Body of pancreas (tissue), 4 donors: Measurements from ENCODE around the gene RPS6KA2. TPM values are rescaled to one million over a fixed set of nuclear protein-coding genes. Genes with fewer than 3 reads are reported as not detected.

Experiments used
- ATAC-seq: fragments of 150-250 bp; one replicate; pipeline ENCODE4 v1.9.1; 2016
- DNase-seq, 4 donors: peaks; one replicate each; pipeline ENCODE4 v3.0.0-alpha.2; 2019
- H3K27ac ChIP-seq, 4 donors: fragments of 200-600 bp; sonication (generic); 1 replicate in 3 of 4; 2 replicates in 1 of 4; pipeline versions ENCODE4 v1.5.1 to v1.6.1; 2016 to 2019; ENCODE audit warnings: mild to moderate bottlenecking in 1 of 4, mixed read lengths in 1 of 4, moderate library complexity in 1 of 4
- H3K27me3 ChIP-seq, 2 donors: fragments of 200-600 bp; sonication (generic); one replicate each; pipeline ENCODE4 v1.6.0; 2016; ENCODE audit warnings: mild to moderate bottlenecking in 1 of 2
- H3K36me3 ChIP-seq, 2 donors: fragments of 200-600 bp; sonication (generic); replicated peaks in 1 of 2; 2 replicates each; pipeline ENCODE4 v1.5.1; 2016; ENCODE audit warnings: low read depth in 2 of 2; ENCODE audit not compliant: insufficient read depth in 1 of 2
- H3K4me1 ChIP-seq: fragments of 200-600 bp; sonication (generic); one replicate; pipeline ENCODE4 v1.6.0; 2016
- H3K4me3 ChIP-seq, 2 donors: fragments of 200-600 bp; sonication (generic); 1 replicate in 1 of 2; 2 replicates in 1 of 2; pipeline ENCODE4 v1.5.1; 2016 to 2019
- H3K9me3 ChIP-seq, 3 donors: fragments of 200-600 bp; sonication (generic); 1 replicate in 2 of 3; 2 replicates in 1 of 3; pipeline ENCODE4 v1.5.1; 2016
- POLR2A ChIP-seq, 3 donors: fragments of 450-650 bp; IDR thresholded peaks; one replicate each; pipeline ENCODE4 v1.6.1; 2016; ENCODE audit warnings: antibody characterized with exemption in 3 of 3, mild to moderate bottlenecking in 2 of 3
- WGBS, 2 donors: methylation state at CpG; one replicate each; pipeline ENCODE4 v1.1.5; 2017; 5-methylcytosine and 5-hydroxymethylcytosine counted together
- intact Hi-C: fragments of 100-400 bp; cut with DNase I; formaldehyde crosslinking; loops from one replicate; pipeline ENCODE4 v1.15.1; 2023
- total RNA-seq, 2 donors: library from RNA; depleted of rRNA; stranded (reverse); fragments of >200 nt; gene quantifications; one replicate each; pipeline ENCODE4 v1.1.0, GENCODE V29; 2016
- TF ChIP-seq, protein P1 (sequence below), 7 experiments: fragments of 450-650 bp in 4 of 7; fragments of 200-600 bp in 3 of 7; sonication (generic) in 3 of 7; IDR thresholded peaks; one replicate each; pipeline ENCODE4 v1.5.1; 2016 to 2019; ENCODE audit warnings: antibody characterized with exemption in 7 of 7

Gene RPS6KA2
- total RNA-seq, 2 donors from 2014 or later, result 24.4 to 53.7 TPM

GRCh38 chr6:166460473-166461437 lies 166.3 kb downstream of the RPS6KA2 start:
- 62 to 70% methylated on average over 20 to 25 of the region's 25 CpGs for WGBS, 2 donors
- H3K27me3 ChIP-seq, result no peaks in the 10 kb centered on the region
- ATAC-seq, result no peak
- intact Hi-C loops, result no loop called here
- no peaks in the 10 kb centered on the region for H3K36me3 ChIP-seq
- no peak for DNase-seq
- no peak for TF ChIP-seq POLR2A (IDR thresholded peaks at IDR 0.05)
- TF ChIP-seq, protein P1, sequence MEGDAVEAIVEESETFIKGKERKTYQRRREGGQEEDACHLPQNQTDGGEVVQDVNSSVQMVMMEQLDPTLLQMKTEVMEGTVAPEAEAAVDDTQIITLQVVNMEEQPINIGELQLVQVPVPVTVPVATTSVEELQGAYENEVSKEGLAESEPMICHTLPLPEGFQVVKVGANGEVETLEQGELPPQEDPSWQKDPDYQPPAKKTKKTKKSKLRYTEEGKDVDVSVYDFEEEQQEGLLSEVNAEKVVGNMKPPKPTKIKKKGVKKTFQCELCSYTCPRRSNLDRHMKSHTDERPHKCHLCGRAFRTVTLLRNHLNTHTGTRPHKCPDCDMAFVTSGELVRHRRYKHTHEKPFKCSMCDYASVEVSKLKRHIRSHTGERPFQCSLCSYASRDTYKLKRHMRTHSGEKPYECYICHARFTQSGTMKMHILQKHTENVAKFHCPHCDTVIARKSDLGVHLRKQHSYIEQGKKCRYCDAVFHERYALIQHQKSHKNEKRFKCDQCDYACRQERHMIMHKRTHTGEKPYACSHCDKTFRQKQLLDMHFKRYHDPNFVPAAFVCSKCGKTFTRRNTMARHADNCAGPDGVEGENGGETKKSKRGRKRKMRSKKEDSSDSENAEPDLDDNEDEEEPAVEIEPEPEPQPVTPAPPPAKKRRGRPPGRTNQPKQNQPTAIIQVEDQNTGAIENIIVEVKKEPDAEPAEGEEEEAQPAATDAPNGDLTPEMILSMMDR (IDR thresholded peaks at IDR 0.05), result no peak
- H3K27ac ChIP-seq, result no peak overlapping the region
- no peak overlapping the region for H3K4me3 ChIP-seq
- H3K4me1 ChIP-seq, result peaks cover 11% of the 10 kb centered on the region
- no peaks in the 10 kb centered on the region for H3K9me3 ChIP-seq

- H3K27me3 ChIP-seq, result no peaks in the 10 kb centered on the region
- H3K4me1 ChIP-seq, result peaks cover 9% of the 10 kb centered on the region
- 95% methylated on average over 2 to 9 of the region's 10 CpGs for WGBS, 2 donors
- H3K9me3 ChIP-seq, result no peaks in the 10 kb centered on the region
- no peak for TF ChIP-seq POLR2A (IDR thresholded peaks at IDR 0.05)
- H3K4me3 ChIP-seq, result no peak overlapping the region
- H3K36me3 ChIP-seq, result no peaks in the 10 kb centered on the region
- intact Hi-C loops, result no loop called here
- ATAC-seq, result no peak
- DNase-seq, result no peak
- no peak overlapping the region for H3K27ac ChIP-seq
Measured at GRCh38 chr6:166459906-166460305, 167.1 kb downstream of the RPS6KA2 start.

DNA sequence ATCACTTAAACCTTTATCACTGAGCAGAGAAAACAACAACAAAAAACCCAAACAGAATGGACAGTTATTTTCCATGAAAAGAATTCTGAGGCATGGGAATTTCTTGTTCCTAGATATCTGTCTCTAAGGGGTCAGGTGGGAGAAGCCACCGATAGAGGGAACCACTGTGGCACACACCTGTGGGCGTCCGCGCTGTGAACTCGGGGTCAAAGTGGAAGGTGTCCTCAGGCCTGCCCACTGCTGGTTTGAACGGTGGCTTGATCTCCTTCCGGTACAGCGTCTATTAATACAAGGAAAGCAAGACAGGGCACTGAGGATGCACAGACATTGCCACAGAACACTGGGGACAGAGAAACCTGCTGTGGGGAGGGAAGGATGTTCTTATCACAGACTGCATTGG lies 167.8 kb downstream of the RPS6KA2 start:
- Histone ChIP-seq H3K27me3 (no peaks in the 10 kb centered on the region), H3K36me3 (no peaks in the 10 kb centered on the region), H3K4me1 (peaks cover 9% of the 10 kb centered on the region), H3K27ac (no peak overlapping the region), H3K9me3 (no peaks in the 10 kb centered on the region), H3K4me3 (no peak overlapping the region)
- TF ChIP-seq, protein P1 (IDR thresholded peaks at IDR 0.05), result no peak
- TF ChIP-seq POLR2A (IDR thresholded peaks at IDR 0.05), result no peak
- ATAC-seq, result no peak
- 94 to 97% methylated on average over 8 of the region's 8 CpGs for WGBS, 2 donors
- no peak for DNase-seq
- intact Hi-C loops, result no loop called here

- DNase-seq (peak in 2 of 4 donors; percentile 19 to 37), ATAC-seq (peak; percentile 50)
- TF ChIP-seq, protein P1 (IDR thresholded peaks at IDR 0.05), result peak in 3 of 7 experiments; percentile 23 to 40 (median 35)
- no peak for TF ChIP-seq POLR2A (IDR thresholded peaks at IDR 0.05)
- intact Hi-C loops, result no loop called here
- Histone ChIP-seq H3K4me3 (no peak overlapping the region), H3K27me3 (no peaks in the 10 kb centered on the region), H3K4me1 (peaks cover 9% of the 10 kb centered on the region), H3K9me3 (no peaks in the 10 kb centered on the region), H3K27ac (peak overlapping the region in 1 of 4 donors; percentile 21), H3K36me3 (no peaks in the 10 kb centered on the region)
- WGBS, 2 donors, result 68 to 73% methylated on average over 6 of the region's 6 CpGs
Measured at GRCh38 chr6:166456395-166457156, 170.5 kb downstream of the RPS6KA2 start.
